DND-41 (cell line): ENCODE results near the gene PTPRD.

Experiments
- ATAC-seq: fragments of 200-7000 bp; cut with Tn5 transposase; 3 replicates; pipeline ENCODE4 v1.9.1; 2021; ENCODE audit warnings: low read depth; ENCODE audit not compliant: insufficient read depth
- DNase-seq: peaks from one replicate; pipeline ENCODE4 v3.0.0-alpha.2; 2020
- H2AFZ ChIP-seq: 2 replicates; pipeline ENCODE4 v1.6.0; 2012; ENCODE audit warnings: low read depth, low read length
- H3K27ac ChIP-seq: 2 replicates; pipeline ENCODE4 v1.5.1; 2012; ENCODE audit warnings: low read length, inconsistent platforms
- H3K27me3 ChIP-seq: fragments of 200-600 bp; sonication (generic); 2 replicates; pipeline ENCODE4 v1.6.0; 2012; ENCODE audit warnings: low read length, mild to moderate bottlenecking, inconsistent platforms; ENCODE audit not compliant: insufficient read depth, poor library complexity
- H3K36me3 ChIP-seq: 2 replicates; pipeline ENCODE4 v1.5.1; 2012; ENCODE audit warnings: low read length, inconsistent platforms; ENCODE audit not compliant: insufficient read depth
- H3K4me1 ChIP-seq: 2 replicates; pipeline ENCODE4 v1.5.1; 2012; ENCODE audit warnings: mild to moderate bottlenecking, low read length; ENCODE audit not compliant: insufficient read depth
- H3K4me2 ChIP-seq: 2 replicates; pipeline ENCODE4 v1.6.0; 2012; ENCODE audit warnings: mild to moderate bottlenecking, moderate library complexity, low read length, inconsistent platforms; ENCODE audit not compliant: insufficient read depth
- H3K4me3 ChIP-seq, 2 experiments: fragments of 200-600 bp in 1 of 2; shearing (Covaris generic) in 1 of 2; 2 replicates each; pipeline ENCODE4 v1.5.1; 2012 to 2016; ENCODE audit warnings: inconsistent platforms in 2 of 2, low read length in 2 of 2, mild to moderate bottlenecking in 2 of 2, low read depth in 1 of 2, moderate library complexity in 1 of 2
- H3K79me2 ChIP-seq: 2 replicates; pipeline ENCODE4 v1.6.0; 2012; ENCODE audit warnings: low read length, inconsistent platforms; ENCODE audit not compliant: insufficient read depth
- H3K9ac ChIP-seq: 2 replicates; pipeline ENCODE4 v1.6.0; 2012; ENCODE audit warnings: low read depth, mild to moderate bottlenecking, inconsistent platforms, low read length, moderate library complexity
- H3K9me3 ChIP-seq: 2 replicates; pipeline ENCODE4 v1.5.1; 2012; ENCODE audit warnings: low read length, moderate library complexity, mild to moderate bottlenecking, inconsistent platforms; ENCODE audit not compliant: insufficient read depth, severe bottlenecking
- H4K20me1 ChIP-seq: 2 replicates; pipeline ENCODE4 v1.6.0; 2012; ENCODE audit warnings: low read length; ENCODE audit not compliant: insufficient read depth
- CTCF ChIP-seq: IDR thresholded peaks from 2 replicates; pipeline ENCODE4 v1.5.1; 2012; ENCODE audit warnings: borderline replicate concordance, low read length, moderate library complexity, mild to moderate bottlenecking; ENCODE audit not compliant: poor library complexity, severe bottlenecking; ENCODE audit errors: extremely low read depth
- EZH2 ChIP-seq: IDR thresholded peaks from 3 replicates; pipeline ENCODE4 v1.6.1; 2012; ENCODE audit warnings: borderline replicate concordance, low read depth, mild to moderate bottlenecking, moderate library complexity, low read length, inconsistent platforms; ENCODE audit not compliant: severe bottlenecking

The PTPRD gene

GRCh38 chr9:9133526-9133925, 1479.3 kb downstream of the PTPRD start:
- TF ChIP-seq CTCF (no peak), EZH2 (no peak)
- Histone ChIP-seq H4K20me1 (no peaks in the 10 kb centered on the region), H3K36me3 (no peaks in the 10 kb centered on the region), H3K27ac (no peak overlapping the region), H3K9ac (no peak overlapping the region), H3K4me3 (no peak overlapping the region), H3K79me2 (no peaks in the 10 kb centered on the region), H3K9me3 (no peaks in the 10 kb centered on the region), H3K4me1 (no peaks in the 10 kb centered on the region), H3K4me2 (no peak overlapping the region), H3K27me3 (no peaks in the 10 kb centered on the region), H2AFZ (no peak overlapping the region; the same call in 1 of the 2 replicates)
- DNase-seq = no peak
- no peak for ATAC-seq

GRCh38 chr9:9124616-9125015, 1488.2 kb downstream of the PTPRD start:
- no peak overlapping the region for H3K4me2 ChIP-seq
- no peak overlapping the region for H3K27ac ChIP-seq
- no peak for ATAC-seq
- TF ChIP-seq EZH2 (no peak), CTCF (no peak)
- no peaks in the 10 kb centered on the region for H3K27me3 ChIP-seq
- DNase-seq = no peak
- no peaks in the 10 kb centered on the region for H3K9me3 ChIP-seq
- H4K20me1 ChIP-seq = no peaks in the 10 kb centered on the region
- no peak overlapping the region for H2AFZ ChIP-seq
- H3K36me3 ChIP-seq = no peaks in the 10 kb centered on the region
- H3K4me1 ChIP-seq = no peaks in the 10 kb centered on the region
- no peak overlapping the region for H3K9ac ChIP-seq
- H3K4me3 ChIP-seq = no peak overlapping the region
- no peaks in the 10 kb centered on the region for H3K79me2 ChIP-seq

- TF ChIP-seq EZH2 = no peak
- TF ChIP-seq CTCF = no peak
- ATAC-seq (no peak), DNase-seq (no peak)
- no peaks in the 10 kb centered on the region for H3K27me3 ChIP-seq
- H3K27ac ChIP-seq = no peak overlapping the region
- no peaks in the 10 kb centered on the region for H3K4me1 ChIP-seq
- H4K20me1 ChIP-seq = no peaks in the 10 kb centered on the region
- no peaks in the 10 kb centered on the region for H3K36me3 ChIP-seq
- H3K9ac ChIP-seq = no peak overlapping the region
- H3K4me3 ChIP-seq = no peak overlapping the region
- no peak overlapping the region for H3K4me2 ChIP-seq
- no peaks in the 10 kb centered on the region for H3K9me3 ChIP-seq
- no peaks in the 10 kb centered on the region for H3K79me2 ChIP-seq
- no peak overlapping the region for H2AFZ ChIP-seq
Measured at GRCh38 chr9:9122230-9122875, 1490.4 kb downstream of the PTPRD start.
